ENCODE data around the gene TRIM7. TPM values are rescaled to one million over a fixed set of nuclear protein-coding genes. Genes with fewer than 3 reads are reported as not detected.

Gene TRIM7
- total and polyA plus RNA-seq, 9 of the 15 experiments (the other 6 are each of a cell fraction or from before 2014, with no cell fraction given) = 2.6 to 14.9 (median 8.9) TPM

DNA sequence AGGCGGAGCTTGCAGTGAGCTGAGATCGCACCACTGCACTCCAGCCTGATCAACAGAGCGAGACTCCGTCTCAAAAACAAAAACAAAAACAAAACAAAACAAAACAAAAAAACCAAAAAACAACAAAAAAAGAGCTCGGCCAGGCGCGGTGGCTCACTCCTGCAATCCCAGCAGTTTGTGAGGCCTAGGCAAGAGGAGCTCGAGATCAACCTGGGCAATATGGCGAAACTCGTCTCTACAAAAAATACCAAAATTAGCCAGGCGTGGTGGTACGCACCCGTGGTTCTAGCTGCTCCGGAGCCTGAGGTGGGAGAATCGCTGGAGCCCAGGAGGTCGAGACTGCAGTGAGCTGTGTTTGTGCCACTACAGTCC lies 20.2 kb downstream of the TRIM7 start (continued):
- TF ChIP-seq ZKSCAN3 (CRISPR knock-in tag; IDR thresholded peaks at IDR 0.05) = no peak
- TF ChIP-seq POLR2A (conservative IDR thresholded peaks at IDR 0.05) = peak; percentile 77
- peak; percentile 53; the same call in 1 of the 2 replicates for TF ChIP-seq ZBTB40 (IDR thresholded peaks at IDR 0.05)
- no peak for TF ChIP-seq ZBTB40 (CRISPR knock-in tag; IDR thresholded peaks at IDR 0.05)
- no peak for TF ChIP-seq ZNF77 (CRISPR knock-in tag; IDR thresholded peaks at IDR 0.05)
- no peak for TF ChIP-seq FOS (IDR thresholded peaks at IDR 0.05; ENCODE audit: extremely low read depth, insufficient read length)
- TF ChIP-seq, protein P1, sequence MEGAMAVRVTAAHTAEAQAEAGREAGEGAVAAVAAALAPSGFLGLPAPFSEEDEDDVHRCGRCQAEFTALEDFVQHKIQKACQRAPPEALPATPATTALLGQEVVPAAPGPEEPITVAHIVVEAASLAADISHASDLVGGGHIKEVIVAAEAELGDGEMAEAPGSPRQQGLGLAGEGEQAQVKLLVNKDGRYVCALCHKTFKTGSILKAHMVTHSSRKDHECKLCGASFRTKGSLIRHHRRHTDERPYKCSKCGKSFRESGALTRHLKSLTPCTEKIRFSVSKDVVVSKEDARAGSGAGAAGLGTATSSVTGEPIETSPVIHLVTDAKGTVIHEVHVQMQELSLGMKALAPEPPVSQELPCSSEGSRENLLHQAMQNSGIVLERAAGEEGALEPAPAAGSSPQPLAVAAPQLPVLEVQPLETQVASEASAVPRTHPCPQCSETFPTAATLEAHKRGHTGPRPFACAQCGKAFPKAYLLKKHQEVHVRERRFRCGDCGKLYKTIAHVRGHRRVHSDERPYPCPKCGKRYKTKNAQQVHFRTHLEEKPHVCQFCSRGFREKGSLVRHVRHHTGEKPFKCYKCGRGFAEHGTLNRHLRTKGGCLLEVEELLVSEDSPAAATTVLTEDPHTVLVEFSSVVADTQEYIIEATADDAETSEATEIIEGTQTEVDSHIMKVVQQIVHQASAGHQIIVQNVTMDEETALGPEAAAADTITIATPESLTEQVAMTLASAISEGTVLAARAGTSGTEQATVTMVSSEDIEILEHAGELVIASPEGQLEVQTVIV (CRISPR knock-in tag; IDR thresholded peaks at IDR 0.05; ENCODE audit: borderline replicate concordance) = no peak
- no peak for TF ChIP-seq MCM5 (IDR thresholded peaks at IDR 0.05; ENCODE audit: low read depth)
- TF ChIP-seq CBX8 (IDR thresholded peaks at IDR 0.05; ENCODE audit: borderline replicate concordance, extremely low read depth, low read depth, low read length, poor library complexity, severe bottlenecking) = no peak
- TF ChIP-seq BRCA1 (IDR thresholded peaks at IDR 0.05) = no peak
- no peak for TF ChIP-seq BRCA1 (CRISPR knock-in tag; IDR thresholded peaks at IDR 0.05)
- peak; percentile 51 for TF ChIP-seq ZNF766 (CRISPR knock-in tag; conservative IDR thresholded peaks at IDR 0.05)
- TF ChIP-seq NFRKB (IDR thresholded peaks at IDR 0.05; ENCODE audit: low read depth) = peak; percentile 82
- TF ChIP-seq MBD1 (CRISPR knock-in tag; IDR thresholded peaks at IDR 0.05) = peak; percentile 85; the same call in 1 of the 2 replicates
- TF ChIP-seq SMARCE1 (IDR thresholded peaks at IDR 0.05) = peak; percentile 40; the same call in 1 of the 2 replicates
- peak; percentile 47; the same call in 1 of the 2 replicates for TF ChIP-seq ZKSCAN8 (CRISPR knock-in tag; IDR thresholded peaks at IDR 0.05)
- TF ChIP-seq NCOR1 (IDR thresholded peaks at IDR 0.05) = no peak
- TF ChIP-seq ZNF785 (CRISPR knock-in tag; IDR thresholded peaks at IDR 0.05) = no peak
- TF ChIP-seq ZNF75A (CRISPR knock-in tag; IDR thresholded peaks at IDR 0.05) = no peak
